GM12801 (cell line): ENCODE results near the gene OTOP3.

ENCODE experiments used
- TF ChIP-seq, protein P1 (sequence below): IDR thresholded peaks from one replicate; pipeline ENCODE4 v1.5.1; 2011; ENCODE audit warnings: control low read depth; ENCODE audit not compliant: insufficient read length; ENCODE audit errors: extremely low read depth

The OTOP3 gene

DNA sequence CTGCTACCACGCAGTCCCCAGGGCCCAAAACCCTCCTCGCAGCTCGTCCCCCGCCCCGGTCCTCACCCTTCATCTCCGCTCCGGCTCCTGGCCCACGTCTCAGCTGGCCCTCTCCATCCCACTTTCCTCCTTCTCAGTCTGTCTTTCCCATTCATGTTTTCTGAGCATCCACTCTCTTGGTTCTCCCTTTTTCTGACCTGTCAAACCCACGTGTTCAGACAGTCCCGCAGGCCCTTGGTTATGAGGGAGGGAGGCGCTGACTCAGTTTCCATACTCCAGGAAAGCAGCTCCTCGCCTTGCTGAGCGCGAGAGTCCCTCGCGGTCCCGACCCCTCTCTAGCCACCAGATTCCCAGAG, 37.3 kb downstream of the OTOP3 start:
- TF ChIP-seq, protein P1, sequence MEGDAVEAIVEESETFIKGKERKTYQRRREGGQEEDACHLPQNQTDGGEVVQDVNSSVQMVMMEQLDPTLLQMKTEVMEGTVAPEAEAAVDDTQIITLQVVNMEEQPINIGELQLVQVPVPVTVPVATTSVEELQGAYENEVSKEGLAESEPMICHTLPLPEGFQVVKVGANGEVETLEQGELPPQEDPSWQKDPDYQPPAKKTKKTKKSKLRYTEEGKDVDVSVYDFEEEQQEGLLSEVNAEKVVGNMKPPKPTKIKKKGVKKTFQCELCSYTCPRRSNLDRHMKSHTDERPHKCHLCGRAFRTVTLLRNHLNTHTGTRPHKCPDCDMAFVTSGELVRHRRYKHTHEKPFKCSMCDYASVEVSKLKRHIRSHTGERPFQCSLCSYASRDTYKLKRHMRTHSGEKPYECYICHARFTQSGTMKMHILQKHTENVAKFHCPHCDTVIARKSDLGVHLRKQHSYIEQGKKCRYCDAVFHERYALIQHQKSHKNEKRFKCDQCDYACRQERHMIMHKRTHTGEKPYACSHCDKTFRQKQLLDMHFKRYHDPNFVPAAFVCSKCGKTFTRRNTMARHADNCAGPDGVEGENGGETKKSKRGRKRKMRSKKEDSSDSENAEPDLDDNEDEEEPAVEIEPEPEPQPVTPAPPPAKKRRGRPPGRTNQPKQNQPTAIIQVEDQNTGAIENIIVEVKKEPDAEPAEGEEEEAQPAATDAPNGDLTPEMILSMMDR, result no peak

DNA sequence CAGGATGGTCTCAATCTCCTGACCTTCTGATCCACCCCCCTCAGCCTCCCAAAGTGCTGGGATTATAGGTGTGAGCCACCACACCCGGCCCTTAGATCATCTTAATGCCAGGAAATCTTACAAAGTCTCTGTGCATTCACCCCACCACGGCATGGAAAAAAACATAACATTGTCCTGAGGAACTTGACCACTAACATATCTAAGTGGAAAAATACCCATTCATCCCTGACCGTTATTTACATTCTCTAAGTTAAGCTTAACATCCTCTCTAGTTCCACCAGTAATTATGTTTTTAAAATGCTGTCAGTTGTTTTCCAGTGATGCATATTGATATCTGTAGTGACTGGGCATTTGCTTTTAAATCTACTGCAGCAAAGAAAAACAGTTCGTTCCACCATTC, 40.2 kb downstream of the OTOP3 start:
- TF ChIP-seq, protein P1, result no peak

DNA sequence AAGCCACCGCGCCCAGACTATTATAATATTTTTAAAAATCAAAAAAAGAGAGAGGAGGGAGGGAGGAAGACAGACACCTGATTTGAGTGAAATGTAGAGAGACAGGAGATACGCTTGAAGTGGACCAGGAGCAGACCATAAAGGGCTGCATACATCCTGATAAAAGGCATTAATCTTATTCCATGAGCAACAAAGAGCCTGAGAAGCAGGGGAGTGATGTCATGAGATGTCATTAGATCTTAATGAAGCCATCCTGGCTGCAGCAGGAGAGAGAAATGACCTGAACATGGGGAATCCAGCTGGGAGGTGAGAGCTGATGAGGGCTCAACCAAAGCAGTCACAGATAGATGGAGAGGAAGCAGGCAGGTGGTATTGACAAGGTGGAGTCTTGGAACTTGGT, 42.1 kb downstream of the OTOP3 start:
- TF ChIP-seq, protein P1, result no peak

DNA sequence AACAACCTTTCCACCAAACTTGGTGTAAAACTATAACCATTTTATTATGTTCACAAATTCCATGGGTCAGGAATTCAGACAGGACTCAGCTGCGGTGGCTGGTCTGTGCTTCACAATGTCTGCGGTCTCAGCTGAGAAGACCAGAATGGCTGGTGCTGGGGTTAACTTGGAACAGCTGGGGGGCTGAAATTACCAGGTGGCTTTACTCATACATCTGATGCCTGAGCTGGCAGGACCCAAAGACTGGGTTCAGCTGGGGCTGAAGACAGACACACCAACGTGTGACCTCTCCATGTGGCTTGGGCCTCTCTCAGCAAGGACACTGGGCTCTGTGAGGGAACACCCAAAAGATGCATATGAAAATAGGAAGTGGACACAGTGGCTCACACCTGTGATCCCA, 42.5 kb downstream of the OTOP3 start:
- TF ChIP-seq, protein P1, result no peak

DNA sequence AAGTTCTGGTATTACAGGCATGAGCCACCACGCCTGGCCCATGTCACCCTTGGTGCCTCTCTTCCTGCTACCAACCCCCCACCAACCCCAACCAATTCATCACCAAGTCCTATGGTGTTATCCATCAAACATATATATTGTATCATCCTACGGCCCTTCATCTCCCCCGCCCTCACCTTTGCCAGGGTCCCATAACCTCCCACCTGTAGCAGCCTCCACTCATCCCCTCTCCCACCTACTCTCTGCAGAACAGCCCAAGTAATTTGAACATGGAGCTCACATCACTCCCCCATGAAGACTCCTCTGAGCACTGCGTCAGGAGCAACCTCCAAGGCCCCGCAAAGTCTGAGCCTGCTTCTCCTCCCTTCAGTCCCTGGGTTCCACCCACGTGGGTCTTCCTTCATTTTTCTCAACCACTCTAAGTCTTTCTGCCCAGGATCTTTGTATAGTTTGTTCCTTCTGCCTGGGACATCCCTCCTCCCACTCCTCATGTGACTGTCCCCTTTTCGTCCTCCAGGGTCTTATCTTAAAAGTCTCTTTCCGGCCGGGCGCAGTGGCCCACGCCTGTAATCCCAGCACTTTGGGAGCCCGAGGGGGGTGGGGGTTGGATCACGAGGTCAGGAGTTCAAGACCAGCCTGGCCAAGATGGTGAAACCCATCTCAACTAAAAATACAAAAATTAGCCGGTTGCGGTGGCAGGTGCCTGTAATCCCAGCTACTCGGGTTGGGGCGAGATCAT, 43.9 kb downstream of the OTOP3 start:
- TF ChIP-seq, protein P1, result no peak

DNA sequence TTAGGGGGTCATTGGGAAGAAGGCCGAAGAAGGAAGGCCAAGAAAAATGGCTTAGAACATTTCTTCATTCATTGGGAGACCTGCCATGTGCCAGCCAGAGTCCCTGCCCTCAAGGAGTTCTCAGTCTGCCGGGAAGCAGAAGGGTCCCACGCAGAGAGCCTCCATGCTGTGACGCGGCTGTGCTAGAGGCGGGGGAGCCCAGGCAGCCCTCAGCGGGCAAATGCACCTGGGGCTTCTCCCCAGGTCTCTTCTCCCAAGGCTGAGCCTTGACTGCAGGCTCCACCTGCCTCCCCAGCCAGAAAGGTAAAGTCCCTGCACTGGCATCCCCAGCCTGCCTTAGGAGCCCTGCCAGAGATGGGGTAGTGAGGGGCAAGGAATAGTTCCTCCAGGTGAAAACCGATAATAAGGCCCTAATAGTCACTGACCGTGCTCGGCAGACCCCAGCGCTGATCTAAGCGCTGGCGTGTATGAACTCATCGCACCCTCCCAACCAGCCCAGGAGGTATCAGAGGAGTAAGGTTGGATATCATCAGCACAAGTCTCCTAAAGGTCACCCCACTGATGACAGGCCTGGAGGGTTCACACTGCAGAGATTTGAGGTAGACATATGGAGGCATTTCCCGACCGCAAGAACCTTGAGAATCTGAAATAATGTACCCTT, 45.8 kb downstream of the OTOP3 start:
- TF ChIP-seq, protein P1, result no peak

DNA sequence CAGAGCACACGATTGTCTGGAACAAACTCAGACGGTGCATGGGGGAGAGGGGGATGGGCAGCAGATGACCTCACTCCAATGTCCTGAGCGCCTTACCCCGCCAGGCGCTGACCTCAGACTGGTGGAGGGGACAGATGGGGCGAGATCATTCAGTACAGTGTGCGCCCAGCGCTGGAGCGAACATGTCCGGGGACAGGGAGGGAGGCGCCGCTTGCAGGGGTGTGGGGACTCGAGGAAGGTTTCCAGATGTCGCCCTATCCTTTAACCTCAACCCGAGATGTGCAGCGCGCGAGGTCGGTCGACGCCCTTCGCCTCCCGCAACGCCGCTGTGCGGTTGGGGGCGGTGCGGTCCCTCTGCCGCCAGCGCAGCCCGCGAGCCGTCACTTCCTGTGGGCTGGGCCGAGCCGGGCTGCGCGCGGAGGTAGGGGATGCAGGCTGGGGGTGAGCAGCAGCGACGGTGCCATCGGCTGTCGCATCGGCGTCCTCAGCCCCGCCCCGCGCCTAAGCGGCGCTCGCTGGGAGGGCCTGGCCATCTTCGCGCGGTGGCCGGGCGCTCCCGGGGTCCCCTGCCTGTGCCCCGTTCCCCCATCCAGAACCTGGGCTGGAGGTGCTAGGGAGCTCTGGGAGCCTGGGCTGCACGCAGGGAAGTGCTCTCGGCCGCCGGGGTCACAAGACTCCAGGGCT, 46.4 kb downstream of the OTOP3 start:
- TF ChIP-seq, protein P1, result no peak
